ENCODE results near the gene TMA7B. TPM values are rescaled to one million over a fixed set of nuclear protein-coding genes. Genes with fewer than 3 reads are reported as not detected.

Gene TMA7B
- total RNA-seq, 1 donor from 2014 or later = not detected

GRCh38 chr22:39973656-39974055 is 13.5 kb downstream of the TMA7B start:
- peaks cover 20% of the 10 kb centered on the region for H3K27me3 ChIP-seq (ENCODE audit: control insufficient read depth, insufficient read depth, low read length)
- TF ChIP-seq CTCF (IDR thresholded peaks at IDR 0.05; ENCODE audit: insufficient read depth, low read length, poor library complexity, severe bottlenecking) = no peak
- H3K4me3 ChIP-seq (ENCODE audit: low read depth, low read length) = no peak overlapping the region
- no peaks in the 10 kb centered on the region for H3K36me3 ChIP-seq (ENCODE audit: control insufficient read depth, insufficient read depth, low read length)
- DNase-seq (ENCODE audit: low read depth) = no peak

- no peaks in the 10 kb centered on the region for H3K36me3 ChIP-seq (ENCODE audit: control insufficient read depth, insufficient read depth, low read length)
- H3K4me3 ChIP-seq (ENCODE audit: low read depth, low read length) = no peak overlapping the region
- no peak for DNase-seq (ENCODE audit: low read depth)
- H3K27me3 ChIP-seq (ENCODE audit: control insufficient read depth, insufficient read depth, low read length) = peaks cover 20% of the 10 kb centered on the region
- no peak for TF ChIP-seq CTCF (IDR thresholded peaks at IDR 0.05; ENCODE audit: insufficient read depth, low read length, poor library complexity, severe bottlenecking)
These were observed 13.9 kb downstream of the TMA7B start for GRCh38 chr22:39974065-39974464.

- Histone ChIP-seq H3K27me3 (ENCODE audit: control insufficient read depth, insufficient read depth, low read length) (peaks cover 14% of the 10 kb centered on the region), H3K4me3 (ENCODE audit: low read depth, low read length) (no peak overlapping the region), H3K36me3 (ENCODE audit: control insufficient read depth, insufficient read depth, low read length) (no peaks in the 10 kb centered on the region)
- DNase-seq (ENCODE audit: low read depth) = no peak
- no peak for TF ChIP-seq CTCF (IDR thresholded peaks at IDR 0.05; ENCODE audit: insufficient read depth, low read length, poor library complexity, severe bottlenecking)
These were observed 18.9 kb downstream of the TMA7B start for GRCh38 chr22:39979048-39979447.

GRCh38 chr22:39979458-39979857 is 19.3 kb downstream of the TMA7B start:
- no peaks in the 10 kb centered on the region for H3K36me3 ChIP-seq (ENCODE audit: control insufficient read depth, insufficient read depth, low read length)
- no peak overlapping the region for H3K4me3 ChIP-seq (ENCODE audit: low read depth, low read length)
- peaks cover 14% of the 10 kb centered on the region for H3K27me3 ChIP-seq (ENCODE audit: control insufficient read depth, insufficient read depth, low read length)
- no peak for TF ChIP-seq CTCF (IDR thresholded peaks at IDR 0.05; ENCODE audit: insufficient read depth, low read length, poor library complexity, severe bottlenecking)
- DNase-seq (ENCODE audit: low read depth) = no peak

DNA sequence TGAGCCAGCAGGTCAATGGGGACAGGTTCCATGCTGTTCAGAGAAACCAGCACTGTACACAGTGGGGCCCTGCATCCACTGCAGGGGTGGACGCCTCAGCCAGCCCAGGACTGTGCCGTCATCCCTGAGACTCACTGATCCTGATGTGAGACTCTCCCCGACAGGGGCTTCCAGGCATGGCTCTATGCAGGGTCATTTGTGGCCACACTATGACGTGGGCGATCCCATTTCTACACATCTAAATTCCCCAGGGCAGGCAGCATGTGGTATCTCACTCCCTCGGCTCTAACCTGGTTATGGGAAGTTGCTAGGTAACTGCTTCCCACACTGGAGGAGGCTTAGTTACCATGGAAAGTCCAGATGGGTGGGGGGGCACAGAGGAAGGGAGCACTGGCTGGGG is 20.4 kb downstream of the TMA7B start:
- H3K36me3 ChIP-seq (ENCODE audit: control insufficient read depth, insufficient read depth, low read length) = no peaks in the 10 kb centered on the region
- H3K4me3 ChIP-seq (ENCODE audit: low read depth, low read length) = no peak overlapping the region
- no peak for TF ChIP-seq CTCF (IDR thresholded peaks at IDR 0.05; ENCODE audit: insufficient read depth, low read length, poor library complexity, severe bottlenecking)
- DNase-seq (ENCODE audit: low read depth) = no peak
- peaks cover 11% of the 10 kb centered on the region for H3K27me3 ChIP-seq (ENCODE audit: control insufficient read depth, insufficient read depth, low read length)

DNA sequence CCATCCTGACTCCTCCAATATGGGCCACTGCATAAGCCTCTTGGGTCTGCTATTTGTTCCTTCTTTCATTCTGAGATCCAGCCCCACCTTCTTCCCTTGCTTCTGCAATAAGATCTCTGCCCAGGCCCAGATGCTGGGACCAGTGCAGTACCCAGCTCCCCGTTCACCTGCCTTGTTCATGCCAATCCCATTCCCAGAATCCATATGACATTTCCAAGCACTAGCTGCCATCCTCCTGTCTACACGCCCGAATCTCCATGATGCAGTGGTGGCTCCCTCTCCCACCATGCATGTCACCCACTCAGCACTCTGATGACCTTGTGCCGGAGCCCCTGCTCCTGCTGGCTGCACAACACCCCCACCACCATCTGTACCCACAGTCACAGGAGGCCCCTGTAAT is 23.1 kb downstream of the TMA7B start:
- Histone ChIP-seq H3K27me3 (ENCODE audit: control insufficient read depth, insufficient read depth, low read length) (peaks cover 7% of the 10 kb centered on the region), H3K4me3 (ENCODE audit: low read depth, low read length) (no peak overlapping the region), H3K36me3 (ENCODE audit: control insufficient read depth, insufficient read depth, low read length) (no peaks in the 10 kb centered on the region)
- DNase-seq (ENCODE audit: low read depth) = no peak
- TF ChIP-seq CTCF (IDR thresholded peaks at IDR 0.05; ENCODE audit: insufficient read depth, low read length, poor library complexity, severe bottlenecking) = no peak

All from kidney epithelial cell (primary cell).